UCSD-AML1 (cell line): ENCODE results near the gene SCGB1C1.
"Not testable (repeated sequence)": the region's sequence is repeated elsewhere in the genome, so short reads cannot be mapped to it uniquely, and the experiment has no call there.

Experiments used
- DNase-seq: peaks from one replicate; lab custom pipeline; 2025; ENCODE audit not compliant: unreplicated experiment; lab: John Stamatoyannopoulos, UW

SCGB1C1 gene

DNA sequence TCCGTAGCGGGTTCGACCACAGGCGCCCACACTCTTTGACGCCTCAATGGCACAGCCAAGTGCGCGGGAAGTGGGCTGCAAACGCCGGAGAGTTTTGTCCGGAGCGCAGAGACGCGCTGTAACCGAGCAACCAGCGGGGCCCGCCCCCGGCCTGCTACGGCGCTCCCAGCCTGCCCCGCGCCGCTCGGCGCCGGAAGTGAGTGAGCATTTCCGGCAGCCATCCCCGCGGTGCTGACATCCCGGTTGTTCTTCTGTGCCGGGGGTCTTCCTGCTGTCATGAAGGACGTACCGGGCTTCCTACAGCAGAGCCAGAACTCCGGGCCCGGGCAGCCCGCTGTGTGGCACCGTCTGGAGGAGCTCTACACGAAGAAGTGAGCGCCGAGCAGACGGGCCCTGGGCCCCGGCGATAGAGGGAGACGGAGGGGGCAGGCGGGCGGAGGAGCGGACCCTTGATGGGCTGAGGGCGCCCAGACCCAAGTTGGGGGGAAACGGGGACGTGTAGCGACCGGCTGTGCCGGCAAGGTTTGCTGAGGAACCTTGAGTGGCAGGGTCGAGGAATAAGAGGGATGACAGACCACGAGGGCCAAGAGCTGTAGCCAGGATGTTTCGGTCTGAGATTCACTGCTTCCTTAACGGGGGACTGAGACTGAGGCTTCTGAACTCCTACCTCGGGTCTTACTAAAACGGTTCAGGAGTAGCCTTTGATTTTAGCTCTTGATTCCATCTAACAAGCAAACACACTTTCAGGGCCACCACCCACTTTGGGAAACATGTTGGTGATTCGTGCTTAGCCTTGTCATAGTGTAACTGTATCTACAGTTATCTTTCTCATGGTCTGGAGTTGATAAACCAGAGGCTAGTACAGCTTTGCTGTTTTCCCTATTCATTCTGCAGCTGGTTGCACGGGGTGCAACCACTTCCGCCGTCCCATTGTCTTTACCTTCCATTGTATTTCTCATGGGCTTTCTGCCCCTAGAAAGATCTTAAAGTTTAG lies 44.2 kb downstream of the SCGB1C1 start, which contains the start of gene PSMD13:
PSMD13 (plus strand) TSS at position 203 of the 994 bp plus-strand sequence; CDS start at position 277, 74 bp downstream.
- peak; percentile 88 for DNase-seq

DNA sequence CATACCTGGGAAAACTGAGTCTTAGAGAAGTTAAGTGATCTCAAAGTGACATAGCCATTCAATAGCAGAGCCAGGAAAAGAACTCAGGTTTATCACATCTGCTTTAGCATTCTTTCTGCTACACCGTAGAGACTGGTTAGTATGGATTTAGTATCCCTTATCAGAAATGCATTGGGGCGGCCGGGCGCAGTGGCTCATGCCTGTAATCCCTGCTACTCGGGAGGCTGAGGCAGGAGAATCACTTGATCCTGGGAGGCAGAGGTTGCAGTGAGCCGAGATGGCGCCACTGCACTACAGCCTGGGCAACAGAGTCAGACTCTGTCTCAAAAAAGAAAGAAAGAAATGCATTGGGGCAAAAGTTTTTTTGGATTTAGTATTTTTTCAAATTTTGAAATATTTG lies 45.5 kb downstream of the SCGB1C1 start:
- not testable (repeated sequence) for DNase-seq

DNA sequence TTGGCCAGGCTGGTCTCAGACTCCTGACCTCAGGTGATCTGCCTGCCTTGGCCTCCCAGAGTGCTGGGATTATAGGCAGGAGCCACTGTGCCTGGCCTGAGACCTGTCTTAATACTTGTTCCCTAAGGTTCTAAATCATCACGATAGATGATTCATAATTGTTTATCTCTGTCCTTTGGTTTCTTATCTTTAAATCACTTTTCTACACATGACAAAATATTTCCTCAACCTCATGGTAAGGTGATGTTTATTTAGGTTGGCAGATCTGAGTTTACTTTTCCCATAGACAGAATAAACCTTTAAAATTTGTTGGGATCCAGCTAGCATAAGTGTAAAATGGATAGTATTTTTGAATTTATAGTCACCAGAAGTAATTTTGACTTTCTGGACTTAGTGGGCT lies 47.4 kb downstream of the SCGB1C1 start:
- DNase-seq: no peak

DNA sequence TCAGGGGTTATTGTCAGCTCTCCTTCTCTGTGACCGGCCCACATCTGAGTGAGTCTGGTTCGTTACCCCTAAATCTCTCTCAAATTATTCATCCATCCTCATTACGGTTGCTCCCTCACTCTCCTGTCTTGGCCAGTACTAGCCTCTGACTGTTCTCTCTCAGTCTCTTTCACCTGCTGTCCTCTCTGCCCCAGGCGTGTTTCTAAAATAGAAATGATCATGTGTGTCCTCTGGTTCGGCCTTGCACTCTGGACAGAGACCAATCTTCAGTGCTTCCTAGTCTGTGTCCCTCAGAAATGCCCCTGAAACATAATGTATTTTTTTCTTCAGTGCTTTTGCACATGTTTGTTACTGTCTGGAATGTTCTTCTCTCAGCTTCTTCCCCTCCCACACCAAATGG lies 48.8 kb downstream of the SCGB1C1 start:
- DNase-seq: no peak
